ENCODE data around the gene CWF19L1. TPM values are rescaled to one million over a fixed set of nuclear protein-coding genes. Genes with fewer than 3 reads are reported as not detected.

The CWF19L1 gene
- polyA plus RNA-seq, 1 donor from 2014 or later: 36.9 TPM

DNA sequence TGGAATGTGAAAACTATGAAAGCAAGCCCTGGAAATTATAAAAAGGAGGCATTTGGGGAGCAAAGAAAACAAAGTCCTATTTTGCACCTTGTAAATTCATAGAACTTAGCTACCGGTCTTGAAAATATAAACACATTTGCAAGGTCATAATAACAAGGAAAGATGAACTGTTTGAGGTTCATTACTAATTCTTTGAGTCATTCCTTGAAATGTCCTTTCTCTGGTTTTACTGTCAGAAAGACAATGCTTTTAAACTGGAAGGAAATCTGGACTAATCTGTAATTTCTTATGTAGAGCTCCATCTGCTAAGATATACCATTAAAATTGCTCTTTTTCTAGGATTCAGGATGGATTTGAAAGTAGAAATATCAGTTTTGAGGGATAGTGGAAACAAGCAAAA, 83.0 kb downstream of the CWF19L1 start:
- no peaks in the 10 kb centered on the region for H4K20me1 ChIP-seq (ENCODE audit: insufficient read depth)
- TF ChIP-seq, protein P1, sequence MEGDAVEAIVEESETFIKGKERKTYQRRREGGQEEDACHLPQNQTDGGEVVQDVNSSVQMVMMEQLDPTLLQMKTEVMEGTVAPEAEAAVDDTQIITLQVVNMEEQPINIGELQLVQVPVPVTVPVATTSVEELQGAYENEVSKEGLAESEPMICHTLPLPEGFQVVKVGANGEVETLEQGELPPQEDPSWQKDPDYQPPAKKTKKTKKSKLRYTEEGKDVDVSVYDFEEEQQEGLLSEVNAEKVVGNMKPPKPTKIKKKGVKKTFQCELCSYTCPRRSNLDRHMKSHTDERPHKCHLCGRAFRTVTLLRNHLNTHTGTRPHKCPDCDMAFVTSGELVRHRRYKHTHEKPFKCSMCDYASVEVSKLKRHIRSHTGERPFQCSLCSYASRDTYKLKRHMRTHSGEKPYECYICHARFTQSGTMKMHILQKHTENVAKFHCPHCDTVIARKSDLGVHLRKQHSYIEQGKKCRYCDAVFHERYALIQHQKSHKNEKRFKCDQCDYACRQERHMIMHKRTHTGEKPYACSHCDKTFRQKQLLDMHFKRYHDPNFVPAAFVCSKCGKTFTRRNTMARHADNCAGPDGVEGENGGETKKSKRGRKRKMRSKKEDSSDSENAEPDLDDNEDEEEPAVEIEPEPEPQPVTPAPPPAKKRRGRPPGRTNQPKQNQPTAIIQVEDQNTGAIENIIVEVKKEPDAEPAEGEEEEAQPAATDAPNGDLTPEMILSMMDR (IDR thresholded peaks at IDR 0.05; ENCODE audit: poor library complexity, severe bottlenecking): no peak
- TF ChIP-seq EP300 (conservative IDR thresholded peaks at IDR 0.05; ENCODE audit: poor library complexity, severe bottlenecking): no peak
- H3K9ac ChIP-seq (ENCODE audit: low read length): no peak overlapping the region
- peak overlapping the region; percentile 85 for H3K4me3 ChIP-seq (ENCODE audit: low read length)
- no peaks in the 10 kb centered on the region for H3K9me3 ChIP-seq (ENCODE audit: low read length)
- no peaks in the 10 kb centered on the region for H3F3A ChIP-seq (ENCODE audit: insufficient read depth, low read length, poor library complexity, severe bottlenecking)
- H3K36me3 ChIP-seq (ENCODE audit: insufficient read depth, low read length): no peaks in the 10 kb centered on the region
- H2AFZ ChIP-seq (ENCODE audit: low read depth, low read length): no peak overlapping the region
- no peak overlapping the region for H3K27ac ChIP-seq (ENCODE audit: low read length)
- no peaks in the 10 kb centered on the region for H3K79me2 ChIP-seq (replicated peaks; ENCODE audit: insufficient read depth, low read length)
- H3K27me3 ChIP-seq (ENCODE audit: insufficient read depth, low read depth, low read length): no peaks in the 10 kb centered on the region
- H3K4me2 ChIP-seq (ENCODE audit: low read length): peak overlapping the region; percentile 64
- H3K9me2 ChIP-seq (ENCODE audit: insufficient read depth, low read length): no peaks in the 10 kb centered on the region

DNA sequence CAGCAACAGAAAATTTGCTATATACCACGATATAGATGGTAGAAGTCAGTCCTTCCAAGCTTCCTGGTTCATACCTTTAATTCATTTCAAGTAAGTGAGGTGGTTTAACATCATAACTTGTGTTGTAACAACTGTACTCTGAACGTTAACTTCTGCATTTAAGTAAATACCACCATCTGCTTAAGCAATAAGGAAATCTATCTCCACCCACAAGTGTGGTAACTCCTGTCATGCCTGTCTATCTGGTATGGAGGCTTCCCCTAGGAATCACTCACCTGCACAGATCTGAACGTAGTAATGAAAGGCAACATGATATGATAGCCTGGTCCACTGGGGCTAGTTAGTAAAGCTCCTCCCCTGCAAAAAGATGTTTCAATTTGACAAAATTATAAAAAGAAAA, 84.0 kb downstream of the CWF19L1 start:
- TF ChIP-seq MXI1 (conservative IDR thresholded peaks at IDR 0.05; ENCODE audit: poor library complexity, severe bottlenecking) (no peak), EP300 (conservative IDR thresholded peaks at IDR 0.05; ENCODE audit: poor library complexity, severe bottlenecking) (no peak)
- TF ChIP-seq, protein P2, sequence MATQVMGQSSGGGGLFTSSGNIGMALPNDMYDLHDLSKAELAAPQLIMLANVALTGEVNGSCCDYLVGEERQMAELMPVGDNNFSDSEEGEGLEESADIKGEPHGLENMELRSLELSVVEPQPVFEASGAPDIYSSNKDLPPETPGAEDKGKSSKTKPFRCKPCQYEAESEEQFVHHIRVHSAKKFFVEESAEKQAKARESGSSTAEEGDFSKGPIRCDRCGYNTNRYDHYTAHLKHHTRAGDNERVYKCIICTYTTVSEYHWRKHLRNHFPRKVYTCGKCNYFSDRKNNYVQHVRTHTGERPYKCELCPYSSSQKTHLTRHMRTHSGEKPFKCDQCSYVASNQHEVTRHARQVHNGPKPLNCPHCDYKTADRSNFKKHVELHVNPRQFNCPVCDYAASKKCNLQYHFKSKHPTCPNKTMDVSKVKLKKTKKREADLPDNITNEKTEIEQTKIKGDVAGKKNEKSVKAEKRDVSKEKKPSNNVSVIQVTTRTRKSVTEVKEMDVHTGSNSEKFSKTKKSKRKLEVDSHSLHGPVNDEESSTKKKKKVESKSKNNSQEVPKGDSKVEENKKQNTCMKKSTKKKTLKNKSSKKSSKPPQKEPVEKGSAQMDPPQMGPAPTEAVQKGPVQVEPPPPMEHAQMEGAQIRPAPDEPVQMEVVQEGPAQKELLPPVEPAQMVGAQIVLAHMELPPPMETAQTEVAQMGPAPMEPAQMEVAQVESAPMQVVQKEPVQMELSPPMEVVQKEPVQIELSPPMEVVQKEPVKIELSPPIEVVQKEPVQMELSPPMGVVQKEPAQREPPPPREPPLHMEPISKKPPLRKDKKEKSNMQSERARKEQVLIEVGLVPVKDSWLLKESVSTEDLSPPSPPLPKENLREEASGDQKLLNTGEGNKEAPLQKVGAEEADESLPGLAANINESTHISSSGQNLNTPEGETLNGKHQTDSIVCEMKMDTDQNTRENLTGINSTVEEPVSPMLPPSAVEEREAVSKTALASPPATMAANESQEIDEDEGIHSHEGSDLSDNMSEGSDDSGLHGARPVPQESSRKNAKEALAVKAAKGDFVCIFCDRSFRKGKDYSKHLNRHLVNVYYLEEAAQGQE (IDR thresholded peaks at IDR 0.05; ENCODE audit: borderline replicate concordance): no peak
- TF ChIP-seq, protein P1 (IDR thresholded peaks at IDR 0.05; ENCODE audit: poor library complexity, severe bottlenecking): no peak
- Histone ChIP-seq H3K27me3 (ENCODE audit: insufficient read depth, low read depth, low read length) (no peaks in the 10 kb centered on the region), H3K9ac (ENCODE audit: low read length) (no peak overlapping the region), H3K27ac (ENCODE audit: low read length) (no peak overlapping the region), H3K4me3 (ENCODE audit: low read length) (no peak overlapping the region), H2AFZ (ENCODE audit: low read depth, low read length) (no peak overlapping the region), H3K36me3 (ENCODE audit: insufficient read depth, low read length) (no peaks in the 10 kb centered on the region), H3K79me2 (replicated peaks; ENCODE audit: insufficient read depth, low read length) (no peaks in the 10 kb centered on the region), H3K4me2 (ENCODE audit: low read length) (no peak overlapping the region), H3K9me2 (ENCODE audit: insufficient read depth, low read length) (no peaks in the 10 kb centered on the region), H4K20me1 (ENCODE audit: insufficient read depth) (no peaks in the 10 kb centered on the region), H3K9me3 (ENCODE audit: low read length) (no peaks in the 10 kb centered on the region), H3F3A (ENCODE audit: insufficient read depth, low read length, poor library complexity, severe bottlenecking) (no peaks in the 10 kb centered on the region)

DNA sequence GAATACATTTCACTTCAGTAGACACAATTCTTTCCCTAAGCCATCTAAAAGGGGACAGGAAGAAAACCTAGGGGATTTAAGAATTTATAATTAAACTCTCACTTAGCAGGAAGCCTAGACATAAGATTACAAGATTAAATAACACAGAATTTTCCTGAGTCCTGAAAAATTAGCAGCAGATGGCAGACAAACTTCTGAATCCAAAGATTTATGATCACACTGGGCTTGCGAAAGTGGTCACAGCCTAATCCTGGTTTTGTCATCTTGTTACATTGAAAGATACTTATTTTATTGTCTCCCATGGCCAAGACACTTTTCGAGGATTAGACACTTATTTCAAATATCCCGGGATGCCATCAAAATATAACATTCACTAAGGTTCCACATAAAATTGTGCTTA, 84.5 kb downstream of the CWF19L1 start:
- Histone ChIP-seq H3K27me3 (ENCODE audit: insufficient read depth, low read depth, low read length) (no peaks in the 10 kb centered on the region), H3K9me2 (ENCODE audit: insufficient read depth, low read length) (no peaks in the 10 kb centered on the region), H4K20me1 (ENCODE audit: insufficient read depth) (no peaks in the 10 kb centered on the region), H3K9me3 (ENCODE audit: low read length) (no peaks in the 10 kb centered on the region), H3K4me2 (ENCODE audit: low read length) (no peak overlapping the region), H3K9ac (ENCODE audit: low read length) (no peak overlapping the region), H3K4me3 (ENCODE audit: low read length) (no peak overlapping the region), H3F3A (ENCODE audit: insufficient read depth, low read length, poor library complexity, severe bottlenecking) (no peaks in the 10 kb centered on the region), H3K27ac (ENCODE audit: low read length) (no peak overlapping the region), H2AFZ (ENCODE audit: low read depth, low read length) (no peak overlapping the region), H3K36me3 (ENCODE audit: insufficient read depth, low read length) (no peaks in the 10 kb centered on the region), H3K79me2 (replicated peaks; ENCODE audit: insufficient read depth, low read length) (no peaks in the 10 kb centered on the region)
- TF ChIP-seq MXI1 (conservative IDR thresholded peaks at IDR 0.05; ENCODE audit: poor library complexity, severe bottlenecking) (no peak), SMC3 (conservative IDR thresholded peaks at IDR 0.05; ENCODE audit: poor library complexity) (no peak), EP300 (conservative IDR thresholded peaks at IDR 0.05; ENCODE audit: poor library complexity, severe bottlenecking) (no peak), TAF1 (IDR thresholded peaks at IDR 0.05; ENCODE audit: low read depth) (no peak), RAD21 (conservative IDR thresholded peaks at IDR 0.05) (no peak)
- TF ChIP-seq, protein P2 (IDR thresholded peaks at IDR 0.05; ENCODE audit: borderline replicate concordance): no peak
- TF ChIP-seq, protein P1 (IDR thresholded peaks at IDR 0.05; ENCODE audit: poor library complexity, severe bottlenecking): no peak
